Prostate gland (tissue), 2 donors: ENCODE results near the gene MTHFD2L. TPM values are rescaled to one million over a fixed set of nuclear protein-coding genes. Genes with fewer than 3 reads are reported as not detected.

Experiments
- DNase-seq: peaks from one replicate; pipeline ENCODE4 v3.0.0-alpha.2; 2019; ENCODE audit warnings: low spot score
- H3K27ac ChIP-seq, 2 donors: fragments of 200-600 bp; sonication (generic); 2 replicates each; pipeline ENCODE4 v1.5.1; 2017 to 2019
- H3K27me3 ChIP-seq: fragments of 200-600 bp; sonication (generic); replicated peaks from 2 replicates; pipeline ENCODE4 v1.5.1; 2019; ENCODE audit not compliant: insufficient read depth
- H3K36me3 ChIP-seq, 2 donors: fragments of 200-600 bp; sonication (generic); 1 replicate in 1 of 2; 2 replicates in 1 of 2; pipeline versions ENCODE4 v1.5.1 to v1.8.1; 2017 to 2019
- H3K4me1 ChIP-seq: fragments of 200-600 bp; sonication (generic); replicated peaks from 2 replicates; pipeline ENCODE4 v1.5.1; 2019
- H3K4me3 ChIP-seq, 2 donors: fragments of 200-600 bp; sonication (generic); 2 replicates each; pipeline ENCODE4 v1.5.1; 2017 to 2019
- H3K9me3 ChIP-seq: fragments of 200-600 bp; sonication (generic); 2 replicates; pipeline ENCODE4 v1.5.1; 2017
- CTCF ChIP-seq, 4 experiments: fragments of 200-600 bp in 2 of 4; fragments of 450-650 bp in 2 of 4; sonication (generic) in 2 of 4; IDR thresholded peaks; 1 replicate in 3 of 4; 2 replicates in 1 of 4; pipeline ENCODE4 v1.5.1; 2016 to 2019; ENCODE audit warnings: antibody characterized with exemption in 4 of 4, mild to moderate bottlenecking in 2 of 4, moderate library complexity in 2 of 4
- POLR2A ChIP-seq: fragments of 450-650 bp; IDR thresholded peaks from one replicate; pipeline ENCODE4 v1.6.1; 2016; ENCODE audit warnings: antibody characterized with exemption, mild to moderate bottlenecking
- POLR2AphosphoS5 ChIP-seq: sonication (generic); formaldehyde crosslinking; IDR thresholded peaks from one replicate; pipeline ENCODE4 v1.6.1; 2017; ENCODE audit warnings: antibody characterized with exemption
- WGBS: methylation state at CpG from one replicate; pipeline ENCODE4 v1.1.5; 2018; 5-methylcytosine and 5-hydroxymethylcytosine counted together
- intact Hi-C: fragments of 100-400 bp; cut with DNase I; formaldehyde crosslinking; loops from one replicate; pipeline ENCODE4 v1.14.2; 2022
- total RNA-seq, 2 donors: library from RNA; depleted of rRNA; stranded (reverse); fragments of >200 nt; gene quantifications; one replicate each; pipeline ENCODE4 v1.1.0, GENCODE V29; 2016

The MTHFD2L gene
- total RNA-seq, 2 donors from 2014 or later = 15.8 to 19.9 TPM

GRCh38 chr4:74146581-74147129 lies 11.3 kb upstream of the MTHFD2L start:
- H3K27ac ChIP-seq = no peak overlapping the region
- intact Hi-C loops = loop anchor here (10.0 kb wide), 2 partner anchors 562 to 812 kb away; no protein-coding TSS in a partner anchor
- H3K36me3 ChIP-seq = no peaks in the 10 kb centered on the region
- TF ChIP-seq CTCF (IDR thresholded peaks at IDR 0.05) (no peak), POLR2A (no peak), POLR2AphosphoS5 (no peak)
- no peak for DNase-seq
- 78% methylated on average over 4 of the region's 4 CpGs for WGBS
- H3K9me3 ChIP-seq = no peaks in the 10 kb centered on the region
- H3K4me1 ChIP-seq = no peaks in the 10 kb centered on the region
- H3K4me3 ChIP-seq = no peak overlapping the region
- H3K27me3 ChIP-seq = no peaks in the 10 kb centered on the region

- H3K27ac ChIP-seq = no peak overlapping the region
- no peak for TF ChIP-seq POLR2AphosphoS5
- TF ChIP-seq CTCF (IDR thresholded peaks at IDR 0.05) = no peak
- no peak for TF ChIP-seq POLR2A
- no peak overlapping the region for H3K4me3 ChIP-seq
- no peaks in the 10 kb centered on the region for H3K9me3 ChIP-seq
- H3K4me1 ChIP-seq = no peaks in the 10 kb centered on the region
- no peaks in the 10 kb centered on the region for H3K27me3 ChIP-seq
- H3K36me3 ChIP-seq = no peaks in the 10 kb centered on the region
- WGBS = 95% methylated on average over 2 of the region's 2 CpGs
- DNase-seq = no peak
- intact Hi-C loops = loop anchor here (10.0 kb wide), 2 partner anchors 563 to 813 kb away; no protein-coding TSS in a partner anchor
Measured at GRCh38 chr4:74148205-74148604, 9.7 kb upstream of the MTHFD2L start.

GRCh38 chr4:74152836-74153235 lies 5.1 kb upstream of the MTHFD2L start:
- no peak for TF ChIP-seq CTCF (IDR thresholded peaks at IDR 0.05)
- no peak for TF ChIP-seq POLR2A
- TF ChIP-seq POLR2AphosphoS5 = no peak
- intact Hi-C loops = no loop called here
- no peak overlapping the region for H3K27ac ChIP-seq
- no peak overlapping the region for H3K4me3 ChIP-seq
- no peaks in the 10 kb centered on the region for H3K9me3 ChIP-seq
- H3K27me3 ChIP-seq = no peaks in the 10 kb centered on the region
- DNase-seq = no peak
- H3K36me3 ChIP-seq = no peaks in the 10 kb centered on the region
- peaks cover 4% of the 10 kb centered on the region for H3K4me1 ChIP-seq

- Histone ChIP-seq H3K4me1 (peaks cover 4% of the 10 kb centered on the region), H3K36me3 (no peaks in the 10 kb centered on the region), H3K4me3 (no peak overlapping the region), H3K27ac (no peak overlapping the region), H3K27me3 (no peaks in the 10 kb centered on the region), H3K9me3 (no peaks in the 10 kb centered on the region)
- intact Hi-C loops = no loop called here
- DNase-seq = no peak
- TF ChIP-seq POLR2AphosphoS5 = peak; percentile 17
- no peak for TF ChIP-seq CTCF (IDR thresholded peaks at IDR 0.05)
- WGBS = 78% methylated on average over 2 of the region's 2 CpGs
Measured at GRCh38 chr4:74156521-74156920, 1.4 kb upstream of the MTHFD2L start.

- H3K4me1 ChIP-seq = peaks cover 4% of the 10 kb centered on the region
- H3K9me3 ChIP-seq = no peaks in the 10 kb centered on the region
- TF ChIP-seq POLR2A (no peak), CTCF (IDR thresholded peaks at IDR 0.05) (no peak), POLR2AphosphoS5 (no peak)
- H3K36me3 ChIP-seq = no peaks in the 10 kb centered on the region
- H3K27ac ChIP-seq = peak overlapping the region; percentile 85 to 90
- H3K27me3 ChIP-seq = no peaks in the 10 kb centered on the region
- WGBS = 14% methylated on average over 2 of the region's 2 CpGs
- DNase-seq = no peak
- intact Hi-C loops = no loop called here
- H3K4me3 ChIP-seq = peak overlapping the region; percentile 61 to 66
Measured at GRCh38 chr4:74157154-74157553, 764 bp upstream of the MTHFD2L start.
